Stimulated activated CD4-positive, alpha-beta T cell treated with anti-CD3 and anti-CD28 coated beads, Interleukin-1b, Interleukin-23, amount 100 ng/mL, for 1 hour (primary cell): Measurements from ENCODE around the gene COL4A2.

Experiments
- DNase-seq, 2 donors: peaks; one replicate each; pipeline ENCODE4 v3.0.0-alpha.2; 2020; ENCODE audit warnings: low read depth in 2 of 2

Gene COL4A2

GRCh38 chr13:110306960-110307766 is at the start of gene COL4A2, which contains the start of gene COL4A1:
TSS of gene COL4A2 (plus strand) at chr13:110307284. CDS start at chr13:110307904, 620 bp downstream.
TSS of gene COL4A1 (minus strand) at chr13:110307157. CDS start at chr13:110307027, 130 bp downstream.
- no peak for DNase-seq

GRCh38 chr13:110257408-110257807 is 49.7 kb upstream of the COL4A2 start:
- no peak for DNase-seq

- no peak for DNase-seq
These were observed 48.0 kb upstream of the COL4A2 start for GRCh38 chr13:110258876-110259631.

DNA sequence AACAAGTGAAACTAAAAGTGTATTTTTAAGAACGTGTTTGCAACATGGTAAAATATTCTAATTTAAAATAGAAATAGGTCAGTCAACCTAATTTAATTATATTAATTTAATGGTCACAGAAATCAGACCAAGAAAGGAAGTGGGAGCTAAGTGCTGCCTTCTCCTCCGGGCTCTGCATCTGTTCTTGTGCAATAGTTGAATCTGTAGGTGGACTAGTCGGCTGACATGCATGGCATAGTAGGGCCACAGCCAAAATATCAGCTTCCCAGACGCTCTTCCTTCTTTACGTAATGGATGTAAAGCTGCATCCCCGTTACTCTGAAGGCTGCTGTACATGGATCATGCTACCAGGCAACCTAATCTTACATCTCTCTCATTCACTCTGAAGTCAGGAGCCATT is 47.4 kb upstream of the COL4A2 start:
- no peak for DNase-seq

DNA sequence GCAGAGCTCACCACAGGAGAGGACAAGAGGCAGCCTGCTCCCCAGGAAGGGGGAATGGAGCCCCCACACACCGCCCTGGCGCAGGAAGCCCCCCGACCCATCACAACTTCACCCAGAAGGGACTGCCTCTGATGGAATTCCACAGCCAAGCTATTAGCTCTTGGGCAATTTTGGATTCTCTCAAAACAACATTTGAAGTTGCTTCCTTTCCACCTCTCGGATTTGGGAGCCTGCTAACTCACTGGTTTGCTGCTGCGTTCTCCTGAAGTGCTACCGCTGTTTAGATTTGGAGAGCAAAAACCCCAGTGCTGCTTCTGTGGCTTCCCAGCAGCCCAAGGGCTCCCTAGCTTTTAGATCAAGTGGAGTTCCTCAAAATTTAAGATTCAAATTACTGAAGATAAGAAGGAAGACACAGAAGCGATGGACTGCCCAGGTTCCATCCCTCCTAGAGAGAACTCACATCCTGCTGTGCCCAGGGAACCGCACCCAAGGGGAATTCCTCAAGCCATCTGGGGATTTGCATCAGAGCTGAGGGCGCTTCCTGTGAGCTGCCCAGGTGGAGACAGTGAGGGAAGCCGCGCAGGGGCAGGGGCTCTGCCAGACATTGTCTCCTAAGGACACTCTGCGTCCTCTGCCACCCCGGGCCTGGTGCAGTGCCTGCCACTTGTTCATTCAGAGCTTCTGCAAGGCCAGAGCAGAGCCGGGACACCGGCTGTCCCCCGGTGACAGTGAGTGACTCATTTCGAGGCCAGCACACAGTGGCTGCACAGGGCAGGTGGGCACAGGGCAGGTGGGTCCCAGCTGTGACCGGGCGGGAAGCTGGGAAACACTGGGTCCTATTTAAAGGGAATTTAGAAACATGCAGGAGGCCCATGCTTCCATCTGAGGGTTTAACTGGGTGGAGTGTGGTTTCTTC is 45.7 kb upstream of the COL4A2 start:
- DNase-seq: no peak

GRCh38 chr13:110262082-110262436 is 45.0 kb upstream of the COL4A2 start:
- no peak for DNase-seq

- DNase-seq: no peak
These were observed 44.4 kb upstream of the COL4A2 start for GRCh38 chr13:110262508-110263291.

GRCh38 chr13:110263404-110263803 is 43.7 kb upstream of the COL4A2 start:
- no peak for DNase-seq

- DNase-seq: no peak
These were observed 43.2 kb upstream of the COL4A2 start for GRCh38 chr13:110263888-110264287.

- no peak for DNase-seq
These were observed 42.3 kb upstream of the COL4A2 start for GRCh38 chr13:110264685-110265275.

GRCh38 chr13:110265341-110265681 is 41.8 kb upstream of the COL4A2 start:
- DNase-seq: no peak

- no peak for DNase-seq
These were observed 41.2 kb upstream of the COL4A2 start for GRCh38 chr13:110265682-110266430.

GRCh38 chr13:110266431-110266809 is 40.7 kb upstream of the COL4A2 start:
- no peak for DNase-seq

DNA sequence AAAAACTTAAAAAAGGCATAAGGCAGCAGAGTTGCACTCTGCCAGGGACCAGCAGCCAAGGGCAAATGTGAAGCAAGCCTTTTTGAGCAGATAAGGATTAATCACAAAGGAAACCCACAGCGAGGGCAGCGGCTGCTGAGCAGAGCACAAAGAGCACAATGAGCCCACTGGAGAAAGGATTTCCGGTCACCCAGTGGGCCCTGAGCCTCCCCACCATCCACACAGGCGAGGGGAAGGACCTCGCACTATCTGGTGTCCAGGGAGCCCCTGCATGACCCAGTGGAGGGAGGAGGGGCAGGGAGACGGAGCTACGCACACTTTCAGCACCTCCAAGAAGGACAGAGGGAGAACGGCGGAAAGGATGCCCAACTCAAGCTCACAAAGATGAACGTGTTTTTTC is 40.1 kb upstream of the COL4A2 start:
- no peak for DNase-seq

DNA sequence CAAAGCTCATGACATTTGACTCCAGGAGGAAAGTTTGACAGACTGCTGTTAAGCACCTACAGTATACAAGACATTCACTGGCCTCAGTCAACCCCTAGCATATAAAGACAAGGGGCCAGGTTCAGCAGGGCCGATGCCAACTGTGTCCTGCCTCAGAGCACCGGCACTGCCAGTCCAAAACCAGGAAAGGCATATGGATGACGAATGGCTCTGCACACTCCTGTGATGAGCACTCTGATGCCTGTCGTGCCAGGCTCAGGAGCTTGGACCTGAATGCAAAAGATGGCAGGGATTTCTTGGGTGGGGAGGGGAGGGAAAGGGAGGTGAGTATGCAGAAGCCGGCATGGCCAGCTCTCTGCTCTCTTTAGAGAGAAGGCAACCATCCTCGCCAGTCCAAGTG is 39.0 kb upstream of the COL4A2 start:
- DNase-seq: no peak

DNA sequence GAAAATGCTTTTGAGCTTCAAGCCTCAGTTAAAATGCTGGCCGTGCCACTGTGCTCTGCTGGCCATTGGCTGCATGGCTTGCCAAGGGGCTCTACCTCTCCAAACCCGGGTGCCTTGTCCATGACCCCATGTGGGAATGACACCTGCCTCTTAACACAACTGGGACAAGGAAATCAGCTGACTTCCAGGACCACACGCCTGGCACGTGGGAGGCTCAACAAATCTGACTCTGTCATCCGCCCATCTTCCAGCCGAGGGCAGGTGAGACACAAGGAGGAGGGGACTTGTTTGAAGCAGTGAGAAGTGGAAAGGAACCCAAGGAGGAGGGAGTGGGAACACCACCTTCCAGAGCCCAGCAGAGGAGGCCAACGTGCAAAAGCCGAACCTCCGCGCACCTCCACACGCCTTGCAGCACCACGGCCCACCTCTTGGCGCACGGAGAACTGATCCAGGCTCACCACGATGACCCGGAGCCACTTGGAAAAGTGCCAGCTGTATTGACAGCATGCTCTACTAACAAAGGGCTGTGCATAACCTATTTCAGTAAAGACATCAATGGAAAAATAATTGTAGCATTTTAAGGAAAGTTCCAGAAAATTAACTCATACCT is 38.4 kb upstream of the COL4A2 start:
- DNase-seq: no peak

- no peak for DNase-seq
These were observed 37.4 kb upstream of the COL4A2 start for GRCh38 chr13:110269509-110270185.

DNA sequence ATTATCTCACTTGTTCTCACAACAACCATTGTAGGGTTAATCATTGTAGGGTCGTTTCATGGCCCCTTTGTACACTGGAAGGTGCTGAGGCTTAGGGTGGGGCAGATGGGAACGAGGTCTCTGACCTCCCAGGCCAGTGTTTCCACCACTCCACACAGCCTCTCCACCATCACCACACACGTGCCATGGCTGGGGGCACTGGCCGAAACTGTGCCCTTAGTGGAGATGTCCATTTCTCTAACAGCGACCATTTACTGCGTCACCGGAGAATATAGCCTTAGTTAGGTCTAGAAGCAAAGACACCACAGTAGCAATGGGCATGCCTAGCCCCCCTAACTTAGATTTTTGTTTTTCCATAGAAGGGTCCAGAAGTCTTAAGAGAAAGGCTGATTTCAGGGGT is 36.6 kb upstream of the COL4A2 start:
- DNase-seq: no peak

DNA sequence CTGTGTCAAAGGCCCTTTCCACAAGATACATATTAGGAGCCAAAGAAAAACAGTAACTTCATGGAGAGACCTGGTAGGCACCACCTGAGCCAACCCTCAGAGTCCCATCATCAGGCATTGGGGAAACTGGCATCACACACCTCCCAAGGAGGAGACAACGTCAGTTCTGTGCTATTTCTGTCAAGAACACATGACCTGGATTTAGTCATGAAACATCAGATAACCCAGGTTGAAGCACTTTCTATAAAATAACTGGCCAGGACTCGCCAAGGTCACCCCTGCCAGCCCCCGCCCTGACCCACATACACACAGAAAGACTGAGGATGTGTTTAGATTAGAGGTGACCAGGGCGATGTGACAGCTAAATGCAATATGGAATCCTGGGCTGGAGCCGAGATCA is 35.8 kb upstream of the COL4A2 start:
- no peak for DNase-seq
